ENCODE measurements around the gene CERS6. TPM values are rescaled to one million over a fixed set of nuclear protein-coding genes. Genes with fewer than 3 reads are reported as not detected.

CERS6 gene
- polyA plus RNA-seq, 1 donor from 2014 or later = 59.3 TPM

DNA sequence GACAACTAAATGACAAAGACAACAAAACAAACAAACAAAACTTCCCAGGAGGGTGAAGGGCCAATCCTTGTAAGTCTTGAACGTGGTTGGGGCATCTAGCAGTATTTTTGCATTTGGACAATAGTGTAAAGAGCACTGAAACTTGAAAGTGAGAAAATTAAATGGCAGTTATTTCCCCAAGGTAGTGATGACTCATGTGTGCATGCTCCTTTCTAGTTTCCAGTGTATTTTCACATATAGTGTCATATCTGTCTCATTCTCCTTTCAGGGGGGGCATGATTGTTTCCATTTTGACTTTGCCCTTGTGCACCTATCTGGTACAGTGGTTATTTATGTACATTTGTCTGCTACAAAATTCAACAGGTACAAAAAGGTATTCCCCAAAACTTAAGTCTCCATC, 39.5 kb downstream of the CERS6 start:
- H3K9ac ChIP-seq (ENCODE audit: low read length) = no peak overlapping the region
- no peak overlapping the region for H3K4me3 ChIP-seq (ENCODE audit: low read length)
- H2AFZ ChIP-seq (ENCODE audit: low read depth, low read length) = no peak overlapping the region
- no peaks in the 10 kb centered on the region for H4K20me1 ChIP-seq (ENCODE audit: insufficient read depth)
- no peaks in the 10 kb centered on the region for H3K9me2 ChIP-seq (ENCODE audit: insufficient read depth, low read length)
- peaks cover 18% of the 10 kb centered on the region for H3K79me2 ChIP-seq (replicated peaks; ENCODE audit: insufficient read depth, low read length)
- H3K36me3 ChIP-seq (ENCODE audit: insufficient read depth, low read length) = peaks cover 8% of the 10 kb centered on the region
- no peak for TF ChIP-seq POLR2AphosphoS5 (IDR thresholded peaks at IDR 0.05)
- no peak for TF ChIP-seq TAF1 (IDR thresholded peaks at IDR 0.05; ENCODE audit: low read depth)
- TF ChIP-seq REST (IDR thresholded peaks at IDR 0.05; ENCODE audit: borderline replicate concordance) = no peak
- TF ChIP-seq CTCF (IDR thresholded peaks at IDR 0.05; ENCODE audit: poor library complexity, severe bottlenecking) = no peak
- TF ChIP-seq MXI1 (conservative IDR thresholded peaks at IDR 0.05; ENCODE audit: poor library complexity, severe bottlenecking) = no peak
- TF ChIP-seq EP300 (conservative IDR thresholded peaks at IDR 0.05; ENCODE audit: poor library complexity, severe bottlenecking) = no peak
- no peaks in the 10 kb centered on the region for H3K9me3 ChIP-seq (ENCODE audit: low read length)
- H3K27me3 ChIP-seq (ENCODE audit: insufficient read depth, low read depth, low read length) = no peaks in the 10 kb centered on the region
- no peak overlapping the region for H3K4me2 ChIP-seq (ENCODE audit: low read length)
- no peak overlapping the region for H3K27ac ChIP-seq (ENCODE audit: low read length)
- no peaks in the 10 kb centered on the region for H3F3A ChIP-seq (ENCODE audit: insufficient read depth, low read length, poor library complexity, severe bottlenecking)

GRCh38 chr2:168496906-168497305, 40.8 kb downstream of the CERS6 start:
- H3K9me3 ChIP-seq (ENCODE audit: low read length) = no peaks in the 10 kb centered on the region
- H3K79me2 ChIP-seq (replicated peaks; ENCODE audit: insufficient read depth, low read length) = peaks cover 20% of the 10 kb centered on the region
- no peaks in the 10 kb centered on the region for H3K27me3 ChIP-seq (ENCODE audit: insufficient read depth, low read depth, low read length)
- H3K9me2 ChIP-seq (ENCODE audit: insufficient read depth, low read length) = no peaks in the 10 kb centered on the region
- no peak overlapping the region for H3K4me2 ChIP-seq (ENCODE audit: low read length)
- no peaks in the 10 kb centered on the region for H3F3A ChIP-seq (ENCODE audit: insufficient read depth, low read length, poor library complexity, severe bottlenecking)
- H3K9ac ChIP-seq (ENCODE audit: low read length) = no peak overlapping the region
- peaks cover 8% of the 10 kb centered on the region for H3K36me3 ChIP-seq (ENCODE audit: insufficient read depth, low read length)
- H4K20me1 ChIP-seq (ENCODE audit: insufficient read depth) = no peaks in the 10 kb centered on the region
- H2AFZ ChIP-seq (ENCODE audit: low read depth, low read length) = no peak overlapping the region
- no peak overlapping the region for H3K27ac ChIP-seq (ENCODE audit: low read length)
- no peak for TF ChIP-seq EZH2 (IDR thresholded peaks at IDR 0.05; ENCODE audit: borderline replicate concordance, insufficient read depth, low read length, poor library complexity, severe bottlenecking)
- peak; percentile 52 for TF ChIP-seq EP300 (conservative IDR thresholded peaks at IDR 0.05; ENCODE audit: poor library complexity, severe bottlenecking)
- H3K4me3 ChIP-seq (ENCODE audit: low read length) = no peak overlapping the region

- Histone ChIP-seq H3K4me2 (ENCODE audit: low read length) (no peak overlapping the region), H3K27me3 (ENCODE audit: insufficient read depth, low read depth, low read length) (no peaks in the 10 kb centered on the region), H3K9me3 (ENCODE audit: low read length) (no peaks in the 10 kb centered on the region), H3K9ac (ENCODE audit: low read length) (no peak overlapping the region), H2AFZ (ENCODE audit: low read depth, low read length) (no peak overlapping the region), H3K27ac (ENCODE audit: low read length) (no peak overlapping the region), H3K79me2 (replicated peaks; ENCODE audit: insufficient read depth, low read length) (peaks cover 25% of the 10 kb centered on the region), H4K20me1 (ENCODE audit: insufficient read depth) (no peaks in the 10 kb centered on the region), H3K9me2 (ENCODE audit: insufficient read depth, low read length) (no peaks in the 10 kb centered on the region), H3K36me3 (ENCODE audit: insufficient read depth, low read length) (peaks cover 8% of the 10 kb centered on the region), H3K4me3 (ENCODE audit: low read length) (no peak overlapping the region), H3F3A (ENCODE audit: insufficient read depth, low read length, poor library complexity, severe bottlenecking) (no peaks in the 10 kb centered on the region)
- no peak for TF ChIP-seq CTCF (IDR thresholded peaks at IDR 0.05; ENCODE audit: poor library complexity, severe bottlenecking)
- no peak for TF ChIP-seq EZH2 (IDR thresholded peaks at IDR 0.05; ENCODE audit: borderline replicate concordance, insufficient read depth, low read length, poor library complexity, severe bottlenecking)
- TF ChIP-seq TAF1 (IDR thresholded peaks at IDR 0.05; ENCODE audit: low read depth) = no peak
- no peak for TF ChIP-seq REST (IDR thresholded peaks at IDR 0.05; ENCODE audit: borderline replicate concordance)
- no peak for TF ChIP-seq SMC3 (conservative IDR thresholded peaks at IDR 0.05; ENCODE audit: poor library complexity)
- TF ChIP-seq EP300 (conservative IDR thresholded peaks at IDR 0.05; ENCODE audit: poor library complexity, severe bottlenecking) = no peak
- TF ChIP-seq POLR2AphosphoS5 (IDR thresholded peaks at IDR 0.05) = no peak
- TF ChIP-seq MXI1 (conservative IDR thresholded peaks at IDR 0.05; ENCODE audit: poor library complexity, severe bottlenecking) = no peak
- TF ChIP-seq RAD21 (conservative IDR thresholded peaks at IDR 0.05) = no peak
Observed at GRCh38 chr2:168499500-168499899, 43.4 kb downstream of the CERS6 start.
